ENCODE results near the gene IFITM5. TPM values are rescaled to one million over a fixed set of nuclear protein-coding genes. Genes with fewer than 3 reads are reported as not detected.
"Not testable (repeated sequence)": the region's sequence is repeated elsewhere in the genome, so short reads cannot be mapped to it uniquely, and the experiment has no call there.

IFITM5 gene
- total RNA-seq, 1 donor from 2014 or later, result not detected

DNA sequence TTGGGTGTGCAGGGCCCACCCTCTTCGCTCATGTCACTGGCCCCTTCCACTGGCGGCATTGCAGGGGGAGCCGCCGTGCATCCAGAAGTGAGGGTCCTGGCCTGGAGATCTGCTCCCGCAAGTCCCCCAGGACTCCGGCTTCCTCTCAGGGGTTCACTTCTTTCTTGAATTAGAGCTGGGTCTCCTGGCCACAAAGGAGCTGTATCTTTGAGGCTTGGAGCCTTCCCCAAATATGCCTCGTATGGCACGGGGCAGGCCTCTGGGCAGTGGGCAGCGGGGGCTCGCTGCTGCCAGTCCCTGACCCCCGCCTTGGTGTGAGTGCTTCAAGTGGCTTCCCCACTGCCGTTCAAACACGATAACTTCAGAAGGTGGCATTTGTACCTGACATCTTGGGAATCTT, 28.7 kb upstream of the IFITM5 start:
- Mint-ChIP-seq H3K27ac (ENCODE audit: unreplicated experiment) (no peak overlapping the region), H3K9me3 (ENCODE audit: unreplicated experiment) (peaks cover 2% of the 10 kb centered on the region), H3K27me3 (ENCODE audit: unreplicated experiment) (peaks cover 5% of the 10 kb centered on the region), H3K36me3 (ENCODE audit: unreplicated experiment) (no peaks in the 10 kb centered on the region), H3K4me1 (ENCODE audit: low read depth, unreplicated experiment) (peaks cover 9% of the 10 kb centered on the region), H3K4me3 (ENCODE audit: unreplicated experiment) (no peak overlapping the region)
- DNase-seq, result no peak
- TF ChIP-seq, protein P1, sequence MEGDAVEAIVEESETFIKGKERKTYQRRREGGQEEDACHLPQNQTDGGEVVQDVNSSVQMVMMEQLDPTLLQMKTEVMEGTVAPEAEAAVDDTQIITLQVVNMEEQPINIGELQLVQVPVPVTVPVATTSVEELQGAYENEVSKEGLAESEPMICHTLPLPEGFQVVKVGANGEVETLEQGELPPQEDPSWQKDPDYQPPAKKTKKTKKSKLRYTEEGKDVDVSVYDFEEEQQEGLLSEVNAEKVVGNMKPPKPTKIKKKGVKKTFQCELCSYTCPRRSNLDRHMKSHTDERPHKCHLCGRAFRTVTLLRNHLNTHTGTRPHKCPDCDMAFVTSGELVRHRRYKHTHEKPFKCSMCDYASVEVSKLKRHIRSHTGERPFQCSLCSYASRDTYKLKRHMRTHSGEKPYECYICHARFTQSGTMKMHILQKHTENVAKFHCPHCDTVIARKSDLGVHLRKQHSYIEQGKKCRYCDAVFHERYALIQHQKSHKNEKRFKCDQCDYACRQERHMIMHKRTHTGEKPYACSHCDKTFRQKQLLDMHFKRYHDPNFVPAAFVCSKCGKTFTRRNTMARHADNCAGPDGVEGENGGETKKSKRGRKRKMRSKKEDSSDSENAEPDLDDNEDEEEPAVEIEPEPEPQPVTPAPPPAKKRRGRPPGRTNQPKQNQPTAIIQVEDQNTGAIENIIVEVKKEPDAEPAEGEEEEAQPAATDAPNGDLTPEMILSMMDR (IDR thresholded peaks at IDR 0.05; ENCODE audit: partially characterized antibody, unreplicated experiment), result no peak

DNA sequence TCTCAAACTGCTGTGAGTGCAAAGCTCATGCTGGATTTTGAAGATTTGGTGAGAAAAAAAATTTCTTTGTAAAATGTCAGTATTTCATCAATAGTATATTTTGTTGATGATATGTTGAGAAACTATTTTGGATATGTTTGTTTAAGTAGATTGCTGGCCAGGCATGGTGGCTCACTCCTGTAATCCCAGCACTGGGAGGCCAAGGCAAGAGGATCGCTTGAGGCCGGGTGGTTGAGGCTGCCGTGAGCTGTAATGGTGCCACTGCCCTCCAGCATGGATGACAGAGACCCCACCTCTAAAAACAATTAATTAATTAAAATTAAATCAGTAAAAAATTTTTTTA, 28.2 kb upstream of the IFITM5 start:
- DNase-seq, result no peak
- H3K4me1 Mint-ChIP-seq (ENCODE audit: low read depth, unreplicated experiment), result peaks cover 9% of the 10 kb centered on the region
- H3K4me3 Mint-ChIP-seq (ENCODE audit: unreplicated experiment), result no peak overlapping the region
- H3K27me3 Mint-ChIP-seq (ENCODE audit: unreplicated experiment), result peaks cover 5% of the 10 kb centered on the region
- peaks cover 2% of the 10 kb centered on the region for H3K9me3 Mint-ChIP-seq (ENCODE audit: unreplicated experiment)
- H3K27ac Mint-ChIP-seq (ENCODE audit: unreplicated experiment), result no peak overlapping the region
- TF ChIP-seq, protein P1 (IDR thresholded peaks at IDR 0.05; ENCODE audit: partially characterized antibody, unreplicated experiment), result no peak
- H3K36me3 Mint-ChIP-seq (ENCODE audit: unreplicated experiment), result no peaks in the 10 kb centered on the region

DNA sequence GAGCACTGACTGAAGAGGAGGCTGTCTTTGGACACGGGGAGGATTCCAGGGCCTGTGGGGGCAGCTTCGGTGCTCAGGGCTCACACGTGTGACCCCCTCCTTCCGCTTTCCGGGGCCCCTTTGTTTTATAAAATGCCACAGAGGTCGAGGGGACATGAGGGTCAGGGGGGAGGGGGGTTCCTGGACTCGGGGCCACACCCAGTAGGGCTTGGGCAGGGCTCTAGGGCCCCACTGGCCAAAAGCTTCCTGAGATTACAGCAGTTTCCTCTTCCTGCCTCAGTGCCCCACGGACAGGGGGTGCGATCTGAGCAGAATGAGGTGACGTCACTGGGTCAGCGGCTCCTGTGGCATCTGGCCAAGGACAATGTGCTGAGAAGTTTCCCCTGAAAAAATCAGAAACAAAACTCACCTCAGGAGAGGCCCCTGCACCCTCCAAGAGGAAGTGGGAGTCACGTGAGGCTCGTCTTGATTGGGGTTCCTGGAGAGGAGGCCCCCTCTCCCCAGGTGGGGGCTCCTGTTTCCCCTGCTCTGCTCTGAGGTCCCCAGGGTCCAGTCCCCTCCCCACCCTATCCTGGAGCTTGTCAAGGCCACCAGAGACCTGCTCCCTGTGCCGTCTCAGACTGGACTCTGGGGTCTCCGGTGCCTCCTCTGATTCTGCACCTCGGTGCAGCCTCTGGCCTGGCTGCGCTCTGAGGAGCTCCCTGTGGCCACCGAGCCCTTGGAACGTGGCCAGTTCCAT, 27.7 kb upstream of the IFITM5 start:
- H3K4me1 Mint-ChIP-seq (ENCODE audit: low read depth, unreplicated experiment), result peaks cover 9% of the 10 kb centered on the region
- no peaks in the 10 kb centered on the region for H3K36me3 Mint-ChIP-seq (ENCODE audit: unreplicated experiment)
- H3K4me3 Mint-ChIP-seq (ENCODE audit: unreplicated experiment), result no peak overlapping the region
- peaks cover 5% of the 10 kb centered on the region for H3K27me3 Mint-ChIP-seq (ENCODE audit: unreplicated experiment)
- H3K27ac Mint-ChIP-seq (ENCODE audit: unreplicated experiment), result no peak overlapping the region
- TF ChIP-seq, protein P1 (IDR thresholded peaks at IDR 0.05; ENCODE audit: partially characterized antibody, unreplicated experiment), result no peak
- DNase-seq, result no peak
- no peaks in the 10 kb centered on the region for H3K9me3 Mint-ChIP-seq (ENCODE audit: unreplicated experiment)

DNA sequence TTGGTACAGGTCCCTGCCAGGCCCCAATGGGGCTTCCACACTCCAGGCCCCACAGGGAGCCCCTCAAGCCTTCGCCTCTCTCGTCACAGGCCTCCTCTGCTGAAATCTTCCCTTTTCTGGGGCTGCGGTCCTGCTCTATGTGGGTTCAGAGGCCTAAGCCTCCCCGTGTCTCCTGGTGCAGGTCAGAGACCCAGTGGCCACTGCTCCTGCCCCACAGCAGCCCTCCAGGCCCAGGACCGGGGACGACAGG, 27.2 kb upstream of the IFITM5 start:
- H3K27ac Mint-ChIP-seq (ENCODE audit: unreplicated experiment), result no peak overlapping the region
- H3K36me3 Mint-ChIP-seq (ENCODE audit: unreplicated experiment), result no peaks in the 10 kb centered on the region
- no peak for DNase-seq
- TF ChIP-seq, protein P1 (IDR thresholded peaks at IDR 0.05; ENCODE audit: partially characterized antibody, unreplicated experiment), result no peak
- H3K27me3 Mint-ChIP-seq (ENCODE audit: unreplicated experiment), result peaks cover 5% of the 10 kb centered on the region
- H3K4me3 Mint-ChIP-seq (ENCODE audit: unreplicated experiment), result no peak overlapping the region
- H3K9me3 Mint-ChIP-seq (ENCODE audit: unreplicated experiment), result no peaks in the 10 kb centered on the region
- H3K4me1 Mint-ChIP-seq (ENCODE audit: low read depth, unreplicated experiment), result peaks cover 9% of the 10 kb centered on the region

DNA sequence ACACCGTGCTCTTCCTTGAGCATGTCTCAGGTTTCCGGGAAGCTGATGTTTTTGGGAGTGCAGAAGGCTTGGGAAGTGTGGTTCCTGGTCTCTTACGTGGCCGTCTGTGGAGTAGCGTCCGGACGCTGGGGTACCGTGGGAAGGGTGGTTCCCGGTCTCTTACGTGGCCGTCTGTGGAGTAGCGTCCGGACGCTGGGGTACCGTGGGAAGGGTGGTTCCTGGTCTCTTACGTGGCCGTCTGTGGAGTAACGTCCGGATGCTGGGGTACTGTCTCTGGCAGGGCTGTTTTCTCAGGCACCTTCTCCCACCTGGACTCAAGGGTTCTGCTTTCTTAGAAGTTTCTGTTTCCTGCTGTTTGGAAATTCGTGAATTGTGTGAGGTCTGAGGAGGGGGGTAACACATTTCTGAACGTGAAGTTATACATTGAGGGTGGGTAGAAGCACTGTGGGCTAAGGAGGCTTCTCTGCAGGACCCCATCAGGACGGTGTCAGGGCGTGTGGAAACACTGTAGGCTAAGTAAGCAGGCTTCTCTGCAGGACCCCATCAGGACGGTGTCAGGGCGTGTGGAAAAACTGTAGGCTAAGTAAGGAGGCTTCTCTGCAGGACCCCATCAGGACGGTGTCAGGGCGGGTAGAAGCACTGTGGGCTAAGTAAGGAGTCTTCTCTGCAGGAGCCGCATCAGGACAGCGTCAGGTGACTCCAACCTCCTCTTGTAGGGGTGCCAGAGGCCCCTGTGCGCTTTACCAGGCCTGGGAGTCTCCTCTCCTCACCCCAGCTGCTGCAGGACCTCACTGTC, 26.7 kb upstream of the IFITM5 start:
- H3K9me3 Mint-ChIP-seq (ENCODE audit: unreplicated experiment), result no peaks in the 10 kb centered on the region
- H3K27me3 Mint-ChIP-seq (ENCODE audit: unreplicated experiment), result peaks cover 5% of the 10 kb centered on the region
- no peaks in the 10 kb centered on the region for H3K36me3 Mint-ChIP-seq (ENCODE audit: unreplicated experiment)
- peaks cover 9% of the 10 kb centered on the region for H3K4me1 Mint-ChIP-seq (ENCODE audit: low read depth, unreplicated experiment)
- TF ChIP-seq, protein P1 (IDR thresholded peaks at IDR 0.05; ENCODE audit: partially characterized antibody, unreplicated experiment), result no peak
- DNase-seq, result no peak
- H3K4me3 Mint-ChIP-seq (ENCODE audit: unreplicated experiment), result no peak overlapping the region
- H3K27ac Mint-ChIP-seq (ENCODE audit: unreplicated experiment), result no peak overlapping the region

DNA sequence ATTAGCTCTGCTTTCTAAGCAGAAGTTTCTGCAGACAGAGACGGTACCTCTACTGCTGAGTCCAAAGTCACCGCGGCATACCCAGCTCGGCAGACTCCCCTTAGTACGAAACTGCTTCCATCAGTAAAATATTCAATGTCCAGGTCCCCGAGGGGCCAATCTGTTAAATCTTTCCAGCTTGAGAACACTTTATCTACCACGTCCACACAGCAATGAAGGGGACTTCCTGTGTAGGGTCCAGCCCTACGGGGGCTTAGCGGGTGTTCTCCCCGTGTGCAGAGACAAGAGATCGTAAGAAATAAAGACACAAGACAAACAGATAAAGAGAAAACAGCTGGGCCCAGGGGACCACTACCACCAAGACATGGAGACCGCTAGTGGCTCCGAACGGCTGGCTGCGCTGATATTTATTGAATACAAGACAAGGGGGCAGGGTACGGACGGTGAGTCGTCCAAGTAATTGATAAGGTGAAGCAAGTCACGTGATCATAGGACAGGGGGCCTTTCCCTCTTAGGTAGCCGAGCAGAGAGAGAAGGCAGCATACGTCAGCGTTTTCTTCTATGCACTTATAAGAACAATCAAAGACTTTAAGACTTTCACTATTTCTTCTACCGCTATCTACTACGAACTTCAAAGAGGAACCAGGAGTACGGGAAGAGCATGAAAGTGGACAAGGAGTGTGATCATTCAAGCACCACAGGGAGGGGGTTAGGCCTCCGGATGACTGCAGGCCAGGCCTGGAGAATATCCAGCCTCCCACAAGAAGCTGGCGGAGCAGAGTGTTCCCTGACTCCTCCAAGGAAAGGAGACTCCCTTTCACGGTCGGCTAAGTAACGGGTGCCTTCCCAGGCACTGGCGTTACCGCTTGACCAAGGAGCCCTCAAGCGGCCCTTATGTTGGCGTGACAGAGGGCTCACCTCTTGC, 25.5 kb upstream of the IFITM5 start:
- H3K4me1 Mint-ChIP-seq (ENCODE audit: low read depth, unreplicated experiment), result peaks cover 11% of the 10 kb centered on the region
- H3K36me3 Mint-ChIP-seq (ENCODE audit: unreplicated experiment); H3K27ac Mint-ChIP-seq (ENCODE audit: unreplicated experiment); H3K9me3 Mint-ChIP-seq (ENCODE audit: unreplicated experiment); H3K4me3 Mint-ChIP-seq (ENCODE audit: unreplicated experiment); H3K27me3 Mint-ChIP-seq (ENCODE audit: unreplicated experiment); DNase-seq: not testable (repeated sequence)
